Measurements from ENCODE around the gene IZUMO3. TPM values are rescaled to one million over a fixed set of nuclear protein-coding genes. Genes with fewer than 3 reads are reported as not detected.

The IZUMO3 gene
- total RNA-seq (2016; rRNA removed; fragmentation: Illumina TruSeq; extraction: Trizol) (not detected in 2 replicates), polyA plus RNA-seq (2011; rRNA removed) (not detected in 2 replicates), polyA minus RNA-seq (2011; rRNA and poly(A)+ RNA removed; ENCODE audit: low replicate concordance) (not detected in 2 replicates), Bru-seq, nascent RNA (not detected), BruChase-seq, experiment 1, labeled RNA remaining after a 6-hour chase (not detected), BruChase-seq, experiment 2, labeled RNA remaining after a 2-hour chase (not detected)
- not detected in 2 replicates for total RNA-seq (2016; cell fraction: cytosol; rRNA removed; fragmentation: Illumina TruSeq; extraction: Trizol; ENCODE audit: low read depth)
- total RNA-seq (2016; cell fraction: insoluble cytoplasmic fraction; rRNA removed; fragmentation: Illumina TruSeq; extraction: Trizol) = not detected in 2 replicates
- not detected in 2 replicates for total RNA-seq (2016; cell fraction: membrane; rRNA removed; fragmentation: Illumina TruSeq; extraction: Trizol)
- total RNA-seq (2016; cell fraction: nucleus; rRNA removed; fragmentation: Illumina TruSeq; extraction: Trizol) = not detected in 2 replicates
- not detected in 2 replicates for polyA plus RNA-seq (2011; cell fraction: cytosol; rRNA removed)
- polyA plus RNA-seq (2011; cell fraction: nucleus; rRNA removed) = not detected in 2 replicates
- not detected in 2 replicates for polyA plus RNA-seq (2012)
- not detected in 2 replicates for polyA plus RNA-seq (2016; cell fraction: cytosol; fragmentation: Illumina TruSeq; extraction: Trizol; ENCODE audit: low read depth)
- polyA plus RNA-seq (2016; cell fraction: insoluble cytoplasmic fraction; fragmentation: Illumina TruSeq; extraction: Trizol; ENCODE audit: low read depth) = not detected in 2 replicates
- not detected in 2 replicates for polyA plus RNA-seq (2016; cell fraction: membrane; fragmentation: Illumina TruSeq; extraction: Trizol; ENCODE audit: low read depth)
- polyA plus RNA-seq (2016; cell fraction: nucleus; fragmentation: Illumina TruSeq; extraction: Trizol; ENCODE audit: insufficient read depth, low read depth) = not detected in 2 replicates
- not detected in 2 replicates for polyA minus RNA-seq (2011; cell fraction: cytosol; rRNA and poly(A)+ RNA removed)
- not detected in 2 replicates for polyA minus RNA-seq (2011; cell fraction: nucleus; rRNA and poly(A)+ RNA removed)
- long read RNA-seq, experiment 1 = 0 reads
- long read RNA-seq, experiment 2 = 0 reads

- TF ChIP-seq BCL6 (CRISPR knock-in tag; IDR thresholded peaks at IDR 0.05) = no peak
- TF ChIP-seq MED13 (CRISPR knock-in tag; IDR thresholded peaks at IDR 0.05) = no peak
- TF ChIP-seq ZNF883 (CRISPR knock-in tag; IDR thresholded peaks at IDR 0.05; ENCODE audit: not compliant biosample characterization) = no peak
- no peak for TF ChIP-seq ZBTB4 (CRISPR knock-in tag; IDR thresholded peaks at IDR 0.05; ENCODE audit: borderline replicate concordance)
- TF ChIP-seq, protein P1, sequence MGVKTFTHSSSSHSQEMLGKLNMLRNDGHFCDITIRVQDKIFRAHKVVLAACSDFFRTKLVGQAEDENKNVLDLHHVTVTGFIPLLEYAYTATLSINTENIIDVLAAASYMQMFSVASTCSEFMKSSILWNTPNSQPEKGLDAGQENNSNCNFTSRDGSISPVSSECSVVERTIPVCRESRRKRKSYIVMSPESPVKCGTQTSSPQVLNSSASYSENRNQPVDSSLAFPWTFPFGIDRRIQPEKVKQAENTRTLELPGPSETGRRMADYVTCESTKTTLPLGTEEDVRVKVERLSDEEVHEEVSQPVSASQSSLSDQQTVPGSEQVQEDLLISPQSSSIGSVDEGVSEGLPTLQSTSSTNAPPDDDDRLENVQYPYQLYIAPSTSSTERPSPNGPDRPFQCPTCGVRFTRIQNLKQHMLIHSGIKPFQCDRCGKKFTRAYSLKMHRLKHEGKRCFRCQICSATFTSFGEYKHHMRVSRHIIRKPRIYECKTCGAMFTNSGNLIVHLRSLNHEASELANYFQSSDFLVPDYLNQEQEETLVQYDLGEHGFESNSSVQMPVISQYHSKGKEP (CRISPR knock-in tag; IDR thresholded peaks at IDR 0.05) = no peak
- TF ChIP-seq ZNF230 (CRISPR knock-in tag; IDR thresholded peaks at IDR 0.05) = no peak
- ATAC-seq (no peak), FAIRE-seq (no peak), DNase-seq (ENCODE audit: low spot score) (no peak)
- no peaks in the 10 kb centered on the region for H3K27me3 ChIP-seq (ENCODE audit: control insufficient read depth in 1 of 2, insufficient read depth in 2 of 2, low read length in 2 of 2)
- no peaks in the 10 kb centered on the region for H3K79me2 ChIP-seq (ENCODE audit: insufficient read depth, low read length)
- ChIA-PET POLR2A (no interaction called here), CTCF (ENCODE audit: low intra/inter-chr PET ratio, low total read pairs) (no interaction called here)
- no peaks in the 10 kb centered on the region for H3K36me3 ChIP-seq (replicated peaks in 1 of 2; ENCODE audit: control insufficient read depth in 1 of 2, insufficient read depth in 2 of 2, low read length in 2 of 2)
- BruUV-seq (replicated peaks) = no TSS peak
- no peak within 1 kb of the TSS for H3K9ac ChIP-seq (ENCODE audit: insufficient read depth, low read depth, low read length)
- WGBS (ENCODE audit: low lambda C conversion rate) = 17% methylated on average over 3 of the region's 3 CpGs
- in situ Hi-C loops (cut with HindIII; ENCODE audit: extremely low pct_ligation_motif_present, low pct_unique_long_range_greater_than_20kb) (no loop called here), intact Hi-C loops (cut with micrococcal nuclease; ENCODE audit: unreplicated experiment) (no loop called here)
- H3K4me3 ChIP-seq (replicated peaks in 1 of 3; ENCODE audit: insufficient read depth in 1 of 3, low read depth in 2 of 3, low read length in 3 of 3) = no peak within 1 kb of the TSS
- no peaks in the 10 kb centered on the region for H4K20me1 ChIP-seq (ENCODE audit: insufficient read depth, low read length)
- no peak within 1 kb of the TSS for H3K4me2 ChIP-seq (ENCODE audit: low read depth, low read length)
- H2AFZ ChIP-seq (ENCODE audit: low read length) = no peak within 1 kb of the TSS
- peaks cover 71% of the 10 kb centered on the region for H3K9me3 ChIP-seq (ENCODE audit: low read length)
- no peak within 1 kb of the TSS for H3K27ac ChIP-seq (ENCODE audit: extremely low read length, insufficient read depth, low read length)
- H3K4me1 ChIP-seq (ENCODE audit: insufficient read depth, low read length) = no peaks in the 10 kb centered on the region
Measured at GRCh38 chr9:24545847-24546522, at the start of gene IZUMO3. IZUMO3 (minus strand) TSS chr9:24545897; CDS start chr9:24545649, 248 bp downstream.
